Fibroblast of mammary gland (primary cell): ENCODE measurements around the gene DPEP3.
"Not testable (repeated sequence)": the region's sequence is repeated elsewhere in the genome, so short reads cannot be mapped to it uniquely, and the experiment has no call there.

Source experiments
- DNase-seq: peaks from one replicate; pipeline ENCODE4 v3.0.0-alpha.2; 2010; ENCODE audit warnings: low read depth
- H3K4me3 ChIP-seq: 2 replicates; pipeline ENCODE4 v1.5.1; 2011; ENCODE audit warnings: low read depth, mild to moderate bottlenecking, low read length, moderate library complexity; ENCODE audit not compliant: control insufficient read depth
- CTCF ChIP-seq: conservative IDR thresholded peaks from 2 replicates; pipeline ENCODE4 v1.5.1; 2011; ENCODE audit warnings: low read depth, low read length, inconsistent platforms; ENCODE audit not compliant: control insufficient read depth, insufficient read depth

The DPEP3 gene

GRCh38 chr16:67982011-67982696 lies 1.9 kb upstream of the DPEP3 start:
- DNase-seq, result no peak
- no peak for TF ChIP-seq CTCF

GRCh38 chr16:67977469-67978227 lies 2.7 kb downstream of the DPEP3 start:
- no peak for TF ChIP-seq CTCF
- H3K4me3 ChIP-seq, result no peak overlapping the region
- DNase-seq, result no peak

More at GRCh38 chr16:67982011-67982696, 1.9 kb upstream of the DPEP3 start:
- H3K4me3 ChIP-seq, result no peak overlapping the region

- DNase-seq, result no peak
- no peak overlapping the region for H3K4me3 ChIP-seq
- no peak for TF ChIP-seq CTCF
Observed at GRCh38 chr16:67977005-67977404, 3.3 kb downstream of the DPEP3 start.

- no peak for TF ChIP-seq CTCF
- no peak for DNase-seq
- no peak overlapping the region for H3K4me3 ChIP-seq
Observed at GRCh38 chr16:67976205-67976604, 4.1 kb downstream of the DPEP3 start.

GRCh38 chr16:67975321-67976105 lies 4.8 kb downstream of the DPEP3 start:
- H3K4me3 ChIP-seq, result no peak overlapping the region
- DNase-seq, result no peak
- TF ChIP-seq CTCF, result no peak

- not testable (repeated sequence) for DNase-seq, H3K4me3 ChIP-seq
Observed at GRCh38 chr16:67972285-67972684, 8.0 kb downstream of the DPEP3 start.

- DNase-seq, result no peak
- no peak overlapping the region for H3K4me3 ChIP-seq
- TF ChIP-seq CTCF, result no peak
Observed at GRCh38 chr16:67971111-67971510, 9.2 kb downstream of the DPEP3 start.
